NB4 (cell line): ENCODE results near the gene WDR81.

Experiments
- MYC ChIP-seq: IDR thresholded peaks from 2 replicates; pipeline ENCODE4 v1.6.1; 2011; ENCODE audit warnings: low read depth, low read length
- POLR2A ChIP-seq: IDR thresholded peaks from 2 replicates; pipeline ENCODE4 v1.6.1; 2011; ENCODE audit warnings: mild to moderate bottlenecking; ENCODE audit not compliant: insufficient read length; ENCODE audit errors: extremely low read depth
- TF ChIP-seq, protein P1 (sequence below): IDR thresholded peaks from one replicate; pipeline ENCODE4 v1.5.1; 2012; ENCODE audit warnings: low read depth, low read length

GRCh38 chr17:1737531-1738291 lies 13.2 kb downstream of the WDR81 start:
- TF ChIP-seq MYC (no peak), POLR2A (no peak)
- TF ChIP-seq, protein P1, sequence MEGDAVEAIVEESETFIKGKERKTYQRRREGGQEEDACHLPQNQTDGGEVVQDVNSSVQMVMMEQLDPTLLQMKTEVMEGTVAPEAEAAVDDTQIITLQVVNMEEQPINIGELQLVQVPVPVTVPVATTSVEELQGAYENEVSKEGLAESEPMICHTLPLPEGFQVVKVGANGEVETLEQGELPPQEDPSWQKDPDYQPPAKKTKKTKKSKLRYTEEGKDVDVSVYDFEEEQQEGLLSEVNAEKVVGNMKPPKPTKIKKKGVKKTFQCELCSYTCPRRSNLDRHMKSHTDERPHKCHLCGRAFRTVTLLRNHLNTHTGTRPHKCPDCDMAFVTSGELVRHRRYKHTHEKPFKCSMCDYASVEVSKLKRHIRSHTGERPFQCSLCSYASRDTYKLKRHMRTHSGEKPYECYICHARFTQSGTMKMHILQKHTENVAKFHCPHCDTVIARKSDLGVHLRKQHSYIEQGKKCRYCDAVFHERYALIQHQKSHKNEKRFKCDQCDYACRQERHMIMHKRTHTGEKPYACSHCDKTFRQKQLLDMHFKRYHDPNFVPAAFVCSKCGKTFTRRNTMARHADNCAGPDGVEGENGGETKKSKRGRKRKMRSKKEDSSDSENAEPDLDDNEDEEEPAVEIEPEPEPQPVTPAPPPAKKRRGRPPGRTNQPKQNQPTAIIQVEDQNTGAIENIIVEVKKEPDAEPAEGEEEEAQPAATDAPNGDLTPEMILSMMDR, result no peak
